ENCODE results near the gene MYO1B.

The MYO1B gene

DNA sequence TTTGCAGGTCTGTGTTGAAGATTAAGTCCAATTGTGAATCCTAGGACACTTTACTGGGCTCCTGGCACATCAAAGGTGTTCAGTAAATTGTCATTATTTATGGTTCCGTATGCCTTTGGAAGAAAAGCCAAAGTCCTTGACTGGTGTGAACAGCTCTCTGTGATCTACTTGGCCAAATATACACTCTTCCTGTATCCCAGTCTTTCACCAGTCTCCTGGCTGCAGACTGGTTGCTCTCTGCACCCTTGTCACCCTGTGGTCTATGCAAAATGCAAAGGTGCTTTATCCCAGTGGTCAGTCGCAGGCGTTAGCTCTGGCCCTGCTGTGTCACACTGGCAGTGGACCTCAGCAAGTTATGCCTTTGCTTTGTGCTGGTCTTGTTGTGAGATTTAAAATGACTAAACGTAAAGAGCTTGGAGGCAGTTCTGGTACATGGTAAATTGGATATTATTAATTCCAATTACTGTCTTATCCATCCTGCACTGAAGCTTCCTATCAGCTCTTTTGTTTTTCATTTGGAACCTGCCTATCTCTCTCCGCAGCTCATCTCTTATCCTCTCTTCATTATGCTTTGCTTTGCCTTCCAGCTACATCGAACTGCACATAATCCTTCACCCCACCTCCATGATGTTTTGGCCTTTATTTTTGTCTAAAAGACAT, 83.1 kb downstream of the MYO1B start:
- TF ChIP-seq, protein P1, sequence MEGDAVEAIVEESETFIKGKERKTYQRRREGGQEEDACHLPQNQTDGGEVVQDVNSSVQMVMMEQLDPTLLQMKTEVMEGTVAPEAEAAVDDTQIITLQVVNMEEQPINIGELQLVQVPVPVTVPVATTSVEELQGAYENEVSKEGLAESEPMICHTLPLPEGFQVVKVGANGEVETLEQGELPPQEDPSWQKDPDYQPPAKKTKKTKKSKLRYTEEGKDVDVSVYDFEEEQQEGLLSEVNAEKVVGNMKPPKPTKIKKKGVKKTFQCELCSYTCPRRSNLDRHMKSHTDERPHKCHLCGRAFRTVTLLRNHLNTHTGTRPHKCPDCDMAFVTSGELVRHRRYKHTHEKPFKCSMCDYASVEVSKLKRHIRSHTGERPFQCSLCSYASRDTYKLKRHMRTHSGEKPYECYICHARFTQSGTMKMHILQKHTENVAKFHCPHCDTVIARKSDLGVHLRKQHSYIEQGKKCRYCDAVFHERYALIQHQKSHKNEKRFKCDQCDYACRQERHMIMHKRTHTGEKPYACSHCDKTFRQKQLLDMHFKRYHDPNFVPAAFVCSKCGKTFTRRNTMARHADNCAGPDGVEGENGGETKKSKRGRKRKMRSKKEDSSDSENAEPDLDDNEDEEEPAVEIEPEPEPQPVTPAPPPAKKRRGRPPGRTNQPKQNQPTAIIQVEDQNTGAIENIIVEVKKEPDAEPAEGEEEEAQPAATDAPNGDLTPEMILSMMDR (IDR thresholded peaks at IDR 0.05; ENCODE audit: low read depth, low read length, missing control alignments) = no peak
- no peak overlapping the region for H3K4me3 ChIP-seq (replicated peaks; ENCODE audit: low read depth, low read length)
- no peak for DNase-seq (ENCODE audit: extremely low read depth, low read depth)

DNA sequence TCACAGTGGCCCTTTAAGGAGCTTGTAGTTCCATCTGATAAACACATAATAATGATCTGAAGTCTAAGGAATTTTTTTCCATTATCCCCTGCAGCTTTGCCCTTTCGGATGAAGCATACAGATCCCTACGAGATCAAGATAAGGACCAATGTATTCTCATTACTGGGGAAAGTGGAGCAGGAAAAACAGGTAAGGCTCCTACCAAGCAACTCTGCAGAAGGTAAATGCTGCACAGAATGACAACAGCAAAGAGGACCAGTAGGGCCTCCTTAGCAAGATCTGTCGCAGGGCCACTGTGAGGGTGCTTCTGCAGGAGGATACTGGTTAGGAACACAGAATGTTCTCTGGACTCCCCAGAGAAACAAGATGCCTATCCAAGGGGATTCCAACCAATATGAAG, 84.6 kb downstream of the MYO1B start:
- TF ChIP-seq, protein P1 (IDR thresholded peaks at IDR 0.05; ENCODE audit: low read depth, low read length, missing control alignments) = no peak
- H3K4me3 ChIP-seq (replicated peaks; ENCODE audit: low read depth, low read length) = no peak overlapping the region
- no peak for DNase-seq (ENCODE audit: extremely low read depth, low read depth)

DNA sequence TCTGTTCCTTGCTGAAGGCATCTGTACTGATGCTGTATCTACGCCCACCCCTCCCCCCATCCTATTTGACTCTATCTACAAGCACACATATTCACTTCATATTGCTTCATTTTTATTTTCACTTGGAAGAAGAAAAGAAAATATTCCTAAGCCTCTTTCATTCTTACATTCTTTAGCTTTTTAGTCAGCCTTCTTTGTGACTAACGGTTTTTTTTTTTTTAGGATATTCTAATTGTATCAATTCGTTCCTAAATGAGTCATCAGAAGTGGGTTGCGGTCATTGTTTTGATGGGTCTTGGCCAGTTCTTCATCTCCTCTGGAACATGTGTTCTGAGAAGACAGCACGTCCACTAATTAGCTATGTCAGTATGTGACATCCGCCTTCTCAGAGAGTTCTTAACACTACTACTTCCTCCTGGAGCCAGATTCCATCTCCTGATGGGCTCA, 88.7 kb downstream of the MYO1B start:
- TF ChIP-seq, protein P1 (IDR thresholded peaks at IDR 0.05; ENCODE audit: low read depth, low read length, missing control alignments) = no peak
- DNase-seq (ENCODE audit: extremely low read depth, low read depth) = peak; percentile 93
- H3K4me3 ChIP-seq (replicated peaks; ENCODE audit: low read depth, low read length) = no peak overlapping the region

DNA sequence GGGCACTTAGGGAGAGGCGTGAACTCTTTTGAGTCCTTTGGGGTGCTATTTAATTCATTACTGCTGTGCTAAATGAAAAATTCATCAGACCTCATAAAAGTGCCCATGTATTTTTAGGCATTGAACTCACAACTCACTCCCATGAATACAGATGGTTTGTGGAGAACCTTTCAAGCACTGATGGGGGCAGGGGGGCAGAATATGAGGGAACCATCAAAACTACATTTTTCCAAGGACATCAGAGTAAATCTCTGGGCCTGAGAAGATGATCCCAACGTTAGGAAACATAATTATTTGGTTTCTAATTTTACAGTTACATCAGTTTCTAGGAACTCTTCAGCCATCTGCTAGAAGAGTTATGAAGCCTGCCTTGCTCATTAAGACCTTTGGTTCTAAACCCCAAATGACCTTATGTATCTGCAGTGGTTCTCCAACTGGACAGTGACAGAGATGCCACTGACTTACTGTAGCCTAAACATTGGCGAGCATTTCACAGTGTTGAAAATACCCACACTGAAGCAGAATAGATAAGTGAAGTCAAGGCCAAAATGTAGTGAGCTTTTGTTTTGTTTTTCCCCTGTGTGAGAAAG, 90.8 kb downstream of the MYO1B start:
- TF ChIP-seq, protein P1 (IDR thresholded peaks at IDR 0.05; ENCODE audit: low read depth, low read length, missing control alignments) = no peak
- DNase-seq (ENCODE audit: extremely low read depth, low read depth) = no peak

DNA sequence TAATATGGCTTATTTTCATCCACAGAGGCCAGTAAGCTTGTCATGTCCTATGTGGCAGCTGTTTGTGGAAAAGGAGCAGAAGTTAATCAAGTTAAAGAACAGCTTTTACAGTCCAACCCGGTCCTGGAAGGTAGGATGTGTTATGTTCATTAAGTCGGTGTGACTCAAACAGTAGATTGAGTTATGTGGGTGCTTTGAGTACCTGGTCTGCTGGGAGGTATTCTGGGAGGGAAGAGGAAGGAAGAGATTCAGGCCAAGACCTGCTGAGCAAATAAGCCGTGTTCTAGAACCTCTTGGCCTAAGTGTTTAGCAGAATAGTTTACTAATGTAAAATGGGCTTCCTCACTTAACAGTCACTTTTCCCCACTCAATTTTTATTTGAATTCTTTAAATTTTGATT, 96.2 kb downstream of the MYO1B start:
- TF ChIP-seq, protein P1 (IDR thresholded peaks at IDR 0.05; ENCODE audit: low read depth, low read length, missing control alignments) = no peak
- DNase-seq (ENCODE audit: extremely low read depth, low read depth) = no peak
- no peak overlapping the region for H3K4me3 ChIP-seq (replicated peaks; ENCODE audit: low read depth, low read length)

More for the DNA sequence above, 90.8 kb downstream of the MYO1B start:
- no peak overlapping the region for H3K4me3 ChIP-seq (replicated peaks; ENCODE audit: low read depth, low read length)

DNA sequence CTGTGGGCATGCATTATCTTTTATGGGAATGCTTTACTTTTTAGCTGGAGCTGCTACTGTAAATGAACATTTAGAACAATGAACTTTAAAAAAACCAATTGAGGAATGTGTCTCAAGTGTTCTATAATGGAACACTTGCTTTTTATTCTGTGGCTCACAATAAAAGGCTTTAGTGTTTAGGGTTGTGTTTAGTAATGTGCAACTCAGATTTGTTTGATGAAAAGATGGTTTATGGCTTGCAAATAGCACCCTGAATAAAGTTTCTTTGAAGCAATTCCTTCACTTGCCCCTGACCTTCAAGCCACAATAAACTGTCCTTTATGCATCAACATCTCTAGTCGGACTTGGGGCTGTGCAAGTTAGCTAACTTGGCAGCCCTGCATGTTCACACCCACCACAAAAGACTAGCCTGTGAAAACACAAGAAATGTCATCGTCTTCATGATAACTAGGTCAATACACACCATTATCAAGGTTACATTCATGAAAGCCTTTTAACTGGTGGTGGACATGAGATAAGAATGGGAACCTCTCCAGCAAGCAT, 98.7 kb downstream of the MYO1B start:
- no peak for DNase-seq (ENCODE audit: extremely low read depth, low read depth)
- TF ChIP-seq, protein P1 (IDR thresholded peaks at IDR 0.05; ENCODE audit: low read depth, low read length, missing control alignments) = no peak
- no peak overlapping the region for H3K4me3 ChIP-seq (replicated peaks; ENCODE audit: low read depth, low read length)
